Measurements from ENCODE around the gene PANK2. TPM values are rescaled to one million over a fixed set of nuclear protein-coding genes. Genes with fewer than 3 reads are reported as not detected.

Gene PANK2
- total and polyA plus RNA-seq, 4 donors = 21.4 to 53.2 (median 45.5) TPM

Small RNA genes lying within 50 kb of the gene (microRNA-seq; reads per million reads assigned to microRNA genes)
- gene MIR103A2 (0 to 0.60 reads per million in 2 donors), gene MIR103B2 (0 reads per million in 2 donors)

Other genes with a start within 250 kb of the PANK2 start
- not detected for gene GFRA4, start 226.0 kb upstream of the PANK2 start, total RNA-seq
- not detected for gene GFRA4, start 226.0 kb upstream of the PANK2 start, polyA plus RNA-seq
- gene ADAM33, start 207.4 kb upstream of the PANK2 start, total RNA-seq = 10 to 100 TPM; 39.8 to 96.8 TPM
- gene ADAM33, start 207.4 kb upstream of the PANK2 start, polyA plus RNA-seq = 100 to 1,000 TPM in 1 of 2 donors, 10 to 100 TPM in 1; 36.9 to 352 TPM
- 10 to 100 TPM; 16.8 to 55.8 TPM for gene SIGLEC1, start 176.8 kb upstream of the PANK2 start, total RNA-seq
- 1 to 10 TPM; 2.8 to 4.5 TPM for gene SIGLEC1, start 176.8 kb upstream of the PANK2 start, polyA plus RNA-seq
- 10 to 100 TPM; 10.8 to 21.2 TPM for gene HSPA12B, start 156.7 kb upstream of the PANK2 start, total RNA-seq
- 1 to 10 TPM in 1 of 2 donors, under 1 TPM in 1; 0.25 to 2.3 TPM for gene HSPA12B, start 156.7 kb upstream of the PANK2 start, polyA plus RNA-seq
- 10 to 100 TPM; 13.9 to 21.1 TPM for gene ADISSP, start 121.6 kb upstream of the PANK2 start, total RNA-seq
- 10 to 100 TPM in 1 of 2 donors, 1 to 10 TPM in 1; 8.5 to 14.0 TPM for gene ADISSP, start 121.6 kb upstream of the PANK2 start, polyA plus RNA-seq
- not detected for gene SPEF1, start 107.9 kb upstream of the PANK2 start, total RNA-seq
- under 1 TPM in 1 of 2 donors, not detected in 1; 0.90 TPM for gene SPEF1, start 107.9 kb upstream of the PANK2 start, polyA plus RNA-seq
- gene CENPB, start 102.6 kb upstream of the PANK2 start, total RNA-seq = 10 to 100 TPM; 79.7 to 89.4 TPM
- 10 to 100 TPM; 44.7 to 86.8 TPM for gene CENPB, start 102.6 kb upstream of the PANK2 start, polyA plus RNA-seq
- gene CDC25B, start 93.1 kb upstream of the PANK2 start, total RNA-seq = 10 to 100 TPM; 29.6 to 56.3 TPM
- gene CDC25B, start 93.1 kb upstream of the PANK2 start, polyA plus RNA-seq = 10 to 100 TPM in 1 of 2 donors, 1 to 10 TPM in 1; 9.9 to 87.5 TPM
- 10 to 100 TPM in 1 of 2 donors, 1 to 10 TPM in 1; 9.9 to 12.3 TPM for gene AP5S1, start 68.8 kb upstream of the PANK2 start, total RNA-seq
- gene AP5S1, start 68.8 kb upstream of the PANK2 start, polyA plus RNA-seq = 1 to 10 TPM; 4.4 to 5.9 TPM
- 10 to 100 TPM; 33.4 to 36.1 TPM for gene MAVS, start 42.6 kb upstream of the PANK2 start, total RNA-seq
- gene MAVS, start 42.6 kb upstream of the PANK2 start, polyA plus RNA-seq = 10 to 100 TPM; 11.1 to 14.6 TPM
- 10 to 100 TPM; 44.5 to 57.6 TPM for gene RNF24, start 126.2 kb downstream of the PANK2 start, total RNA-seq
- gene RNF24, start 126.2 kb downstream of the PANK2 start, polyA plus RNA-seq = 10 to 100 TPM in 1 of 2 donors, 1 to 10 TPM in 1; 4.1 to 14.8 TPM